Karpas-422 (cell line): Measurements from ENCODE around the gene PAFAH2. TPM values are rescaled to one million over a fixed set of nuclear protein-coding genes. Genes with fewer than 3 reads are reported as not detected.
A peak's percentile ranks its signal among the peaks of the same experiment; 100 is the strongest.

ENCODE experiments used
- DNase-seq: peaks from one replicate; pipeline ENCODE4 v3.0.0-alpha.2; 2015
- H2AFZ ChIP-seq: fragments of 200-600 bp; sonication (generic); 2 replicates; pipeline ENCODE4 v1.6.1; 2014; ENCODE audit warnings: antibody characterized with exemption, low read length, mixed read lengths
- H3K27ac ChIP-seq: fragments of 200-600 bp; sonication (generic); 2 replicates; pipeline ENCODE4 v1.5.1; 2014; ENCODE audit warnings: mild to moderate bottlenecking, low read length, moderate library complexity
- H3K27me3 ChIP-seq: fragments of 200-600 bp; sonication (generic); 2 replicates; pipeline ENCODE4 v1.6.1; 2014; ENCODE audit warnings: low read length, mixed read lengths
- H3K36me3 ChIP-seq: fragments of 200-600 bp; sonication (generic); 2 replicates; pipeline ENCODE4 v1.6.1; 2014; ENCODE audit warnings: low read length, mixed read lengths; ENCODE audit not compliant: insufficient read depth
- H3K4me1 ChIP-seq: fragments of 200-600 bp; sonication (generic); 2 replicates; pipeline ENCODE4 v1.6.1; 2014; ENCODE audit warnings: mild to moderate bottlenecking, low read length, mixed read lengths
- H3K4me2 ChIP-seq: fragments of 200-600 bp; sonication (generic); 2 replicates; pipeline ENCODE4 v1.6.1; 2014; ENCODE audit warnings: low read length, low read depth, mild to moderate bottlenecking; ENCODE audit not compliant: poor library complexity, severe bottlenecking
- H3K4me3 ChIP-seq: fragments of 200-600 bp; sonication (generic); 2 replicates; pipeline ENCODE4 v1.5.1; 2014; ENCODE audit warnings: mild to moderate bottlenecking, antibody characterized with exemption, low read length, mixed read lengths
- H3K79me2 ChIP-seq: fragments of 200-600 bp; sonication (generic); 2 replicates; pipeline ENCODE4 v1.6.1; 2014; ENCODE audit warnings: mild to moderate bottlenecking, low read length, mixed read lengths
- H3K9ac ChIP-seq: fragments of 200-600 bp; sonication (generic); 2 replicates; pipeline ENCODE4 v1.6.0; 2014; ENCODE audit warnings: low read length
- H3K9me2 ChIP-seq: fragments of 200-600 bp; sonication (generic), shearing (Covaris generic); replicated peaks from 2 replicates; pipeline ENCODE4 v1.6.0; 2014; ENCODE audit warnings: mild to moderate bottlenecking, low read length, moderate library complexity; ENCODE audit not compliant: insufficient read depth
- H3K9me3 ChIP-seq: fragments of 300-700, 200-600 bp; sonication (generic); 2 replicates; pipeline ENCODE4 v1.6.1; 2014; ENCODE audit warnings: low read length, mixed read lengths
- H4K20me1 ChIP-seq: fragments of 200-600 bp; sonication (generic); 2 replicates; pipeline ENCODE4 v1.6.1; 2014; ENCODE audit warnings: mild to moderate bottlenecking, antibody characterized with exemption, low read length, low read depth; ENCODE audit not compliant: insufficient read depth
- total RNA-seq: library from RNA; depleted of rRNA; stranded (reverse); fragments of >200 nt; shearing (Covaris generic); gene quantifications from 2 replicates; pipeline ENCODE4 v1.2.3, GENCODE V29; 2014; ENCODE audit warnings: low replicate concordance

The PAFAH2 gene
- total RNA-seq, 1 experiment from 2014 or later = 1.6 TPM

DNA sequence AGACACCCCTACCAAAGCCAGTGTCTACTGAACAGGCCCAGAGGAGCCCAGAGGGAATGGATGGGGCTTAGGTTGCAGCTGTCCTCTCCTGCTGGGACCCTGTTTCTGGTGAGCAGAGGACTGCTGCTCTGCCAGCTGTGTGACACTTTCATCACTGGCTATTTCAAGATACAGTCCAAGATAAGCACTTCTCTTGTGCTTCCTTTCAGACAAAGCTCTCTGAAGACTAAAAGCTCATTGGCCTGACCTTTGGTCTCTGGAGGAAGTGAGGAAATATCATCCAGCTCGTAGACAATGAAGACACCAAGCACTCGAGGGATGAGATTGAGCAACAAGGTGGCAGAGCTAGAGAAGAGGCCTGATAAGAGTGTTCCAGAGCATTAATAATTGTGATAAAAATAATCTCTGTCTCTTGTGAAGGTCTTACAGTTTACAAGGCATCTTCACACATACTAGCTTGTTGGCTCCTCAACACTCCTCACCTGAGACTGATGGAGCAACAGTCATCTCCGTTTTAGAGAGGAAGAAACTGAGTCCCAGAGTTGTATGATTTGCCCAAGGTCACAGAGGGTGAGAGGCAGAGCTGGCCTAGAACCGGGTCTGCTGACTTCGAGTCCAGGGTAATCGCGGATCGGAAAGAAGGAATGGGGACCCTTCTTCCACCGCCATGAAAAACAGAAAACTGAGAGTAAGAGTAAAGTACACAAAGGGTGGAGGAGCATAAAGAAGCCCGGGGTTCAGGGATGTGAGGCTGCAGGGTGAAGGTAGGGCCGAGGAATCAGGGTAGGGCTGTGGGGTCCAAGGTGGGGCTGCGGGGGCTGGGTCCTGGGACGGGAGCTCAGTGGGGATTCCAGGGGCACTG is 666 bp downstream of the PAFAH2 start:
- Histone ChIP-seq H3K27ac (peak overlapping the region; percentile 35), H3K9me3 (no peaks in the 10 kb centered on the region), H3K4me1 (peaks cover 20% of the 10 kb centered on the region), H3K4me2 (peak overlapping the region; percentile 85), H3K9ac (peak overlapping the region; percentile 75), H3K27me3 (no peaks in the 10 kb centered on the region), H4K20me1 (0 out of 2 replicates have a peak, but pooled peaks cover 3% of the 10 kb centered on the region), H3K79me2 (no peaks in the 10 kb centered on the region), H2AFZ (peak overlapping the region; percentile 93), H3K4me3 (peak overlapping the region; percentile 78), H3K36me3 (no peaks in the 10 kb centered on the region), H3K9me2 (no peaks in the 10 kb centered on the region)
- peak; percentile 76 for DNase-seq

DNA sequence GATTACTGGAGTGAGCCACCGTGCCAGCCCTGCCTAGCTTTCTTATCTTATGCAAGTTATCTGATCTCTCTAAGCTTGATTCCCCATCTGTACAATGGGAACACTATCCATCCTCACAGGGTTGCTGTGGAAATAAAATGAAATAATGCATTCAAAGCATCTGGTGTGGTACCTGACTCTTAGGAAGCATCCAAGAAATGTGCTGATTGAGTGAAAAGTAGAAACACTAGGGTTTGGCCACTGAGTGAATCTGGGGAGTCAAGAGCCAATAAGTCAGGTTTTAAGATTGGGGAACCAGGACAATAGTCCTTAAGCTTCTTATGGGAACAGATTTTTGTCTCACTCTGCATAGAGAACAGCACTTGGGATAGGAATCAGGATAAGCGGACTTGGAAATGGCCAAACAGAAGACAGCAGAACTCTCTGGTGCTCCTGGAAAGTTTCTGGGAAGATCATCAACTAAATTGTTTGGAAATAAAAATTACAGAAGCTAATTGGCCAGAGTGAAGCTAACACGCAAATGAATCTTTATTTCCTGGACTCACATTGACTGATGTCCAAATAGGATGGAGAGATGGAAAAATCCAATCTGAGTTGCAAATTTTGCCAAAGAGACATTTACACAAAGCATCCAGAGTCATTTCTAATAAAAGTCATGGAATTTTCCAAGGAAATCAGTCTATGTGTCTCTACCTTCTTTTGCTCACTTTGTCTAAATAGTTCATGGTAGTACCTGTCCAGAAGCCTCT is 3.3 kb downstream of the PAFAH2 start:
- H4K20me1 ChIP-seq = 0 out of 2 replicates have a peak, but pooled peaks cover 3% of the 10 kb centered on the region
- DNase-seq = no peak
- no peaks in the 10 kb centered on the region for H3K27me3 ChIP-seq
- H3K9ac ChIP-seq = no peak overlapping the region
- H3K79me2 ChIP-seq = no peaks in the 10 kb centered on the region
- H3K27ac ChIP-seq = no peak overlapping the region
- no peak overlapping the region for H2AFZ ChIP-seq
- no peaks in the 10 kb centered on the region for H3K9me3 ChIP-seq
- H3K4me1 ChIP-seq = peaks cover 20% of the 10 kb centered on the region
- H3K4me3 ChIP-seq = no peak overlapping the region
- H3K36me3 ChIP-seq = no peaks in the 10 kb centered on the region
- no peak overlapping the region for H3K4me2 ChIP-seq
- no peaks in the 10 kb centered on the region for H3K9me2 ChIP-seq

DNA sequence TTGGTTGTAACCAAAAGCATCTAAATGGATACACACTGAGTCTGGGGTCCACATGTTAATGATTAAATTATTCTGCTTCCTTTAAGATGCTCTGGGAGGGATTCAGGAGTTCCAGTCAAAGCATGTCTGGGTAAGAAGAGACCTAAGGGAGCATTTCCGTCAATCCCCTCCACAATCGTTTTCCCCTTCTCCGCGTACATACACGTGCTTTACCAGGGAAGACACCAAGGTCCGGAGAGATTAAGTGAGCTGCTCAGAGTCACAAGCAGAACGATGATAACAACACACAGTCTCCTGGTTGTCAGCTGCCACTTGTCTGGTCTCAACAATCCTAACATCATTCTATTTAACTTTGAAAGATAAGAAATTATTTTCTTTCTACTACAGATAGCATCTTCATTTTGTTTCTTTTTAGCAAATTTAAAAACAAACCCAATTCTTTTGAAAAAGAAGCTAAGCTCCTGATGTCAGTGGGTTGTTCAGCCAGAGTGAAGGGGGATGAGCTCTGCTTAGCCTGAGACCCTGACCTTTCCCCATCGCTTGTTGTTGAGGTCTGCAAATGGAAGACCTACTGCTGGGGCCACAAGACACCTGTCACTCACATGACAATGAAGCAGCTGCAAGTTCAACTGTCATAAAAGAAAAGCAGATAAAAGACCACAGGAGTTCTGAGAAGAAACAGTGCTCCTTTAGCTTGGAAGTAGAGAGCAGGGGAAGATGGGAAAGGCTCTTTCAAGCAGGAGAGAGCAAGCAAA is 4.5 kb downstream of the PAFAH2 start:
- Histone ChIP-seq H3K4me2 (no peak overlapping the region), H3K9ac (no peak overlapping the region), H3K9me3 (no peaks in the 10 kb centered on the region), H3K36me3 (no peaks in the 10 kb centered on the region), H3K27ac (no peak overlapping the region), H3K9me2 (no peaks in the 10 kb centered on the region), H3K4me1 (peaks cover 15% of the 10 kb centered on the region), H3K4me3 (no peak overlapping the region), H3K27me3 (no peaks in the 10 kb centered on the region), H4K20me1 (0 out of 2 replicates have a peak, but pooled peaks cover 3% of the 10 kb centered on the region), H3K79me2 (no peaks in the 10 kb centered on the region), H2AFZ (no peak overlapping the region)
- DNase-seq = no peak

DNA sequence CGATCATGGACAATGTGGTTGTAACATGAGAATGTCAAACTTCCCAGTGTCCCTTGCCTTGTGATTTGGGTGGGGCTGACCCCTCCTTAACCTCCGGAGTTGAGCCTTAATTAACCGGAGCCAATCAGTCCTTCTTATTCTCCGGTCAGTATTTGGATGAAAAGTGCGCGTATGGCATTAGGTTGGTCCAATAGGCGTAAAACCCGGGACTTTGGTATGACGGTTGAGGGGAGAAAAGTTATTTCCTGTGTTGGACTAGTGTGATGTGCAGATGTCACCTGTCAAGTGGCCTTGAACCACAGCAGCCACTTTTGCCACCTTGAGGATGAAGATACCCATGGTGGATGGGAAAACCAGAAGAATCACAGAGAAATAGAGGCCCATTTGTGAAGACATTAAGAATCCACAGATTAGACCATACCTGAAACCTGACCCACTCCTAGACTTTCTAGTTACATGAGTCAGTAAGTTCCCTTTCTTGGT is 5.1 kb downstream of the PAFAH2 start:
- no peak overlapping the region for H2AFZ ChIP-seq
- no peak overlapping the region for H3K9ac ChIP-seq
- H4K20me1 ChIP-seq = 0 out of 2 replicates have a peak, but pooled peaks cover 3% of the 10 kb centered on the region
- H3K27ac ChIP-seq = no peak overlapping the region
- no peaks in the 10 kb centered on the region for H3K79me2 ChIP-seq
- DNase-seq = no peak
- H3K4me2 ChIP-seq = no peak overlapping the region
- no peaks in the 10 kb centered on the region for H3K36me3 ChIP-seq
- H3K9me2 ChIP-seq = no peaks in the 10 kb centered on the region
- no peaks in the 10 kb centered on the region for H3K9me3 ChIP-seq
- no peak overlapping the region for H3K4me3 ChIP-seq
- no peaks in the 10 kb centered on the region for H3K27me3 ChIP-seq
- H3K4me1 ChIP-seq = peaks cover 13% of the 10 kb centered on the region

DNA sequence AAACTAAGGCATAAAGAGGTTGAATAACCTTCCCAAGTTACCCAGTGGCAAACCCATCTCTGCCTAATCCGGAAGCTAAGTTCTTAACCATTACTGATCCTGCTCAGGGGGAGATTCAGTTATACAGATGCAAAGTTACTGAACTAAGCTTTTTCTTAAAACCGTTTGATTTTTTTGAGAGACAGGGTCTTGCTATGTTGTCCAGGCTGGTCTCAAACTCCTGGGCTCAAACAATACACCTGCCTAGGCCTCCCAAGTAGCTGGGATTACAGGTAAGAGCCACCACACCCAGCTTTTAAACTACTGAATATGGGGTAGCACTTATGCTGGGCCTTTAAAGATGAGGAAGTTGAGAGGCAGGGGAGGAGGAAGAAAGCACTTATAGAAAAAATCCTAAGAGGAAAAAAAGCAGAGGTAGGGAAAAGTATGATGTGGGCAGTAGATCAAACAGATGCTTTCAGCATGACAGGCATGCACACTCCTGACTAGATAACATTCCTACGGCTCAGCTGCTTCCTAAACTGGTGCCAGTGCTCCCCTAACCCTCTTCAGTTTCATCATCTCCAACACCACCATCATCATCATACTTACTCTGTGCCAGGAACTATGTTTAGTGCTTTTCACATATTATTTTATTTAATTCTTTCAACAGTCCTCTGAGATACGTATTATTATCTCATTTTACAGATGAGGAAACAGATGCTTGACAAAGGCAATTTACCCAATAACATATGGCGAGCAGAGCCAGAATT is 5.8 kb downstream of the PAFAH2 start:
- Histone ChIP-seq H3K9me3 (no peaks in the 10 kb centered on the region), H3K79me2 (no peaks in the 10 kb centered on the region), H3K9ac (no peak overlapping the region), H3K4me3 (no peak overlapping the region), H3K9me2 (no peaks in the 10 kb centered on the region), H3K4me2 (no peak overlapping the region), H2AFZ (no peak overlapping the region), H3K27ac (no peak overlapping the region), H3K4me1 (peaks cover 8% of the 10 kb centered on the region), H4K20me1 (0 out of 2 replicates have a peak, but pooled peaks cover 3% of the 10 kb centered on the region), H3K36me3 (no peaks in the 10 kb centered on the region), H3K27me3 (no peaks in the 10 kb centered on the region)
- no peak for DNase-seq

DNA sequence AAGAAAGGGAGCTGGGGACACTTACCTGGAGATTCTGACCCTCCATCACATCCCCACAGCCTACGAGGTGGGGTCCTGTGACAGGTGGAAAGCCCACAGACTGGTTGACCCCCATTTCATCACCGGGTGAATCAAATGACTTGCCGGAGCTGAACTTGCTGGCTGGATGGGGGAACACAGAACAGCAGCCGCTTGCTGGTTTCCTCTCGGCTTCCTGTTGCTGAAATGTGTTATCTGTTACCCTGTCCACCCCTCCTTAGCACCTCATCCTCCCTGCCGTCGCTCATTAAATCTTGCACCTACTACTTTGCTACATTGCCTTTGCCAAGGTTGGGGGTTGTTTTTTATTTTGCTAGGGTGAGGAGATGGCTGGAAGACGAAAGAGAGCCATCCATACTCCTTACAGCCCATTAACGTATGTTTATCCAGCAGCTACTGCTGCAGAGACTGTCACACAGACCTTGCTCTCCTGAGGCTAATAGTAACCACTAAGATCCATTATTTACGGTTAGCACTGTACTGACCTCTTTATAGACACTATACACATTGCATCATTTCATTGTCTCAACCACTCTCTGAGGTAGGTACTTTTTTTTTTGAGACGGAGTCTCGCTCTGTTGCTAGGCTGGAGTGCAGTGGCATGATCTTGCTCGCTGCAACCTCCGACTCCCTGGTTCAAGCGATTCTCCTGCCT is 7.0 kb downstream of the PAFAH2 start:
- Histone ChIP-seq H3K4me1 (no peaks in the 10 kb centered on the region), H3K9me2 (no peaks in the 10 kb centered on the region), H3K79me2 (no peaks in the 10 kb centered on the region), H3K4me2 (no peak overlapping the region), H3K27me3 (no peaks in the 10 kb centered on the region), H3K9me3 (no peaks in the 10 kb centered on the region), H3K9ac (no peak overlapping the region), H3K4me3 (no peak overlapping the region), H3K36me3 (no peaks in the 10 kb centered on the region), H3K27ac (no peak overlapping the region), H2AFZ (no peak overlapping the region), H4K20me1 (0 out of 2 replicates have a peak, but pooled peaks cover 3% of the 10 kb centered on the region)
- no peak for DNase-seq

DNA sequence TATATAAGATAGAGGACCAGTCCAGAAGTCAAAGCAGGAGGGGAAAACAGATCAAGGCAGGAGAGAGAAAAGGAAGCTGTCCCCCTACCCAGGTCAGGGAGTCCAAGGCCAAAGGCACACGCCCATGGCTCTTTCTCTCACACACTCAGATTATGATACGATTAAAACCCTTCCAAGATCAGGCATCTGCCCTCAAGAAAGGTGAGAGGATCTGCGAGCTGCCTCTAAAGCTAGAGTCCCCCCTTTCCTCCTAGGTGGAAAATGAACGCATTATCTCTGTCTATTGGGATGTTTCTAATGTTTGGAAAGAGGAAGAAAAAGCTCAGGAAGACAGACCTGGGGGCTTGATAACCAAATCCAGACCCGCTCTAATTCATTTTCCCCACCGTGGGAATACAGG is 7.6 kb downstream of the PAFAH2 start:
- Histone ChIP-seq H2AFZ (no peak overlapping the region), H3K4me1 (no peaks in the 10 kb centered on the region), H3K36me3 (no peaks in the 10 kb centered on the region), H3K9ac (no peak overlapping the region), H4K20me1 (0 out of 2 replicates have a peak, but pooled peaks cover 3% of the 10 kb centered on the region), H3K79me2 (no peaks in the 10 kb centered on the region), H3K27me3 (no peaks in the 10 kb centered on the region), H3K9me3 (no peaks in the 10 kb centered on the region), H3K4me3 (no peak overlapping the region), H3K27ac (no peak overlapping the region), H3K9me2 (no peaks in the 10 kb centered on the region), H3K4me2 (no peak overlapping the region)
- no peak for DNase-seq
